MCF 10A (cell line): ENCODE results near the gene NGDN. TPM values are rescaled to one million over a fixed set of nuclear protein-coding genes. Genes with fewer than 3 reads are reported as not detected.

Source experiments
- BruUV-seq: library from RNA; stranded (reverse); fragments of 400-500 nt; replicated peaks from 2 replicates; lab custom pipeline; 2021; lab: Mats Ljungman, UMichigan
- CTCF ChIA-PET: fragments of 300-600 bp; sonication (Branson Sonifier 250); formaldehyde crosslinking; extraction: SDS; loops from one replicate; lab custom pipeline; 2021; ENCODE audit warnings: antibody characterized with exemption, inconsistent platforms; lab: Yijun Ruan, JAX
- POLR2A ChIA-PET: fragments of 300-600, 350-650 bp; sonication (Branson Sonifier 250); formaldehyde crosslinking; extraction: SDS; loops from one replicate; lab custom pipeline; 2020; ENCODE audit warnings: antibody characterized with exemption, inconsistent platforms; lab: Yijun Ruan, JAX
- DNase-seq: peaks from one replicate; pipeline ENCODE4 v3.0.0-alpha.2; 2018; ENCODE audit not compliant: unreplicated experiment
- H3K27ac Mint-ChIP-seq: one replicate; pipeline ENCODE4 v1.8.0; 2022; ENCODE audit warnings: mild to moderate bottlenecking, low read depth, mixed read lengths; ENCODE audit not compliant: unreplicated experiment
- H3K27me3 Mint-ChIP-seq: one replicate; pipeline ENCODE4 v1.8.0; 2022; ENCODE audit warnings: mixed read lengths; ENCODE audit not compliant: insufficient read depth, unreplicated experiment
- H3K36me3 Mint-ChIP-seq: one replicate; pipeline ENCODE4 v1.8.0; 2022; ENCODE audit warnings: mild to moderate bottlenecking, moderate library complexity, mixed read lengths; ENCODE audit not compliant: insufficient read depth, unreplicated experiment
- H3K4me1 Mint-ChIP-seq: one replicate; pipeline ENCODE4 v1.8.0; 2022; ENCODE audit warnings: mixed read lengths; ENCODE audit not compliant: insufficient read depth, unreplicated experiment
- H3K4me3 Mint-ChIP-seq: one replicate; pipeline ENCODE4 v1.8.0; 2022; ENCODE audit warnings: mild to moderate bottlenecking, moderate library complexity, mixed read lengths; ENCODE audit not compliant: unreplicated experiment
- H3K9me3 Mint-ChIP-seq: one replicate; pipeline ENCODE4 v1.8.0; 2022; ENCODE audit warnings: mixed read lengths; ENCODE audit not compliant: unreplicated experiment
- CTCF ChIP-seq: fragments of 200-600 bp; IDR thresholded peaks from one replicate; pipeline ENCODE4 v1.8.0; 2022; ENCODE audit warnings: antibody characterized with exemption, mild to moderate bottlenecking; ENCODE audit not compliant: unreplicated experiment
- intact Hi-C: fragments of 100-400 bp; cut with micrococcal nuclease; formaldehyde crosslinking; loops from 2 replicates; pipeline ENCODE4 v1.14.1; 2022
- total RNA-seq: library from RNA; stranded (reverse); gene quantifications from 2 replicates; pipeline ENCODE4 v1.2.3, GENCODE V29; 2022

NGDN gene
- total RNA-seq, 1 experiment from 2014 or later: 46.8 TPM

GRCh38 chr14:23483236-23483854 is 13.8 kb downstream of the NGDN start:
- TF ChIP-seq CTCF: peak; percentile 31
- POLR2A ChIA-PET: no interaction called here
- peak; percentile 2 for DNase-seq
- no peak overlapping the region for H3K27ac Mint-ChIP-seq
- peaks cover 55% of the 10 kb centered on the region for H3K36me3 Mint-ChIP-seq
- intact Hi-C loops: no loop called here
- H3K4me1 Mint-ChIP-seq: no peaks in the 10 kb centered on the region
- CTCF ChIA-PET: interaction anchor here (13.0 kb wide), 1 partner anchor 76 kb away, joined by 247 read pairs; the partner anchor contains the start of gene THTPA
- no TSS peak for BruUV-seq
- no peaks in the 10 kb centered on the region for H3K9me3 Mint-ChIP-seq
- H3K27me3 Mint-ChIP-seq: no peaks in the 10 kb centered on the region
- H3K4me3 Mint-ChIP-seq: no peak overlapping the region

- CTCF ChIA-PET: interaction anchor here (0.6 to 13.0 kb wide), 7 partner anchors 9 to 190 kb away, joined by 3 to 247 read pairs (median 4); partner anchors contain the start of gene THTPA
- POLR2A ChIA-PET: no interaction called here
- peaks cover 52% of the 10 kb centered on the region for H3K36me3 Mint-ChIP-seq
- no TSS peak for BruUV-seq
- DNase-seq: no peak
- no peaks in the 10 kb centered on the region for H3K9me3 Mint-ChIP-seq
- no peak for TF ChIP-seq CTCF
- intact Hi-C loops: no loop called here
- no peak overlapping the region for H3K4me3 Mint-ChIP-seq
- no peaks in the 10 kb centered on the region for H3K27me3 Mint-ChIP-seq
- no peak overlapping the region for H3K27ac Mint-ChIP-seq
- no peaks in the 10 kb centered on the region for H3K4me1 Mint-ChIP-seq
Measured at GRCh38 chr14:23485326-23485725, 15.8 kb downstream of the NGDN start.

GRCh38 chr14:23486036-23486435 is 16.5 kb downstream of the NGDN start:
- TF ChIP-seq CTCF: no peak
- ChIA-PET POLR2A (no interaction called here), CTCF (interaction anchor here (0.8 to 13.0 kb wide), 4 partner anchors 10 to 73 kb away, joined by 4 to 247 read pairs (median 5); partner anchors contain the start of gene THTPA)
- H3K4me3 Mint-ChIP-seq: no peak overlapping the region
- no peak for DNase-seq
- H3K9me3 Mint-ChIP-seq: no peaks in the 10 kb centered on the region
- H3K27me3 Mint-ChIP-seq: no peaks in the 10 kb centered on the region
- no TSS peak for BruUV-seq
- H3K4me1 Mint-ChIP-seq: no peaks in the 10 kb centered on the region
- intact Hi-C loops: no loop called here
- no peak overlapping the region for H3K27ac Mint-ChIP-seq
- peaks cover 44% of the 10 kb centered on the region for H3K36me3 Mint-ChIP-seq

GRCh38 chr14:23487216-23487615 is 17.7 kb downstream of the NGDN start:
- Mint-ChIP-seq H3K4me1 (no peaks in the 10 kb centered on the region), H3K27me3 (no peaks in the 10 kb centered on the region), H3K36me3 (peaks cover 38% of the 10 kb centered on the region), H3K9me3 (no peaks in the 10 kb centered on the region), H3K4me3 (no peak overlapping the region), H3K27ac (no peak overlapping the region)
- intact Hi-C loops: no loop called here
- DNase-seq: no peak
- no peak for TF ChIP-seq CTCF
- ChIA-PET POLR2A (interaction anchor here (0.5 kb wide), 1 partner anchor 43 kb away, joined by 3 read pairs; no protein-coding TSS in a partner anchor), CTCF (interaction anchor here (0.7 to 13.0 kb wide), 4 partner anchors 9 to 160 kb away, joined by 3 to 247 read pairs (median 3); partner anchors contain the start of gene THTPA)
- no TSS peak for BruUV-seq
